D721Med (cell line): Measurements from ENCODE around the gene MGAT5.
A peak's percentile ranks its signal among the peaks of the same experiment; 100 is the strongest.

ENCODE experiments used
- DNase-seq: peaks from one replicate; pipeline ENCODE4 v3.0.0; 2011; ENCODE audit warnings: low spot score; ENCODE audit not compliant: insufficient read length
- FAIRE-seq: peaks from 2 replicates; lab custom pipeline; 2011; peaks lifted over from hg19 to GRCh38; lab: Jason Lieb, UNC
- CTCF ChIP-seq: IDR thresholded peaks from 2 replicates; pipeline ENCODE4 v1.5.1; 2012; ENCODE audit warnings: mild to moderate bottlenecking, control low read depth; ENCODE audit not compliant: insufficient read depth; ENCODE audit errors: missing control alignments

The MGAT5 gene

GRCh38 chr2:134253804-134254203 lies at the start of gene MGAT5:
MGAT5 (plus strand) TSS chr2:134254072; CDS start chr2:134254404, 332 bp downstream.
- DNase-seq = no peak
- no peak for TF ChIP-seq CTCF
- FAIRE-seq = no peak

GRCh38 chr2:134205087-134205486 lies 48.8 kb upstream of the MGAT5 start:
- no peak for TF ChIP-seq CTCF

GRCh38 chr2:134206031-134206430 lies 47.8 kb upstream of the MGAT5 start:
- DNase-seq = no peak
- TF ChIP-seq CTCF = no peak
- no peak for FAIRE-seq

More at GRCh38 chr2:134205087-134205486, 48.8 kb upstream of the MGAT5 start:
- DNase-seq (no peak), FAIRE-seq (no peak)

- FAIRE-seq = no peak
- no peak for TF ChIP-seq CTCF
These were observed 47.3 kb upstream of the MGAT5 start for GRCh38 chr2:134206573-134206972.

GRCh38 chr2:134207589-134208209 lies 46.2 kb upstream of the MGAT5 start:
- DNase-seq (no peak), FAIRE-seq (no peak)
- peak; percentile 77 for TF ChIP-seq CTCF

More at GRCh38 chr2:134206573-134206972, 47.3 kb upstream of the MGAT5 start:
- no peak for DNase-seq

- DNase-seq (no peak), FAIRE-seq (no peak)
- no peak for TF ChIP-seq CTCF
These were observed 45.0 kb upstream of the MGAT5 start for GRCh38 chr2:134208825-134209224.

GRCh38 chr2:134212746-134213145 lies 41.1 kb upstream of the MGAT5 start:
- no peak for TF ChIP-seq CTCF
- no peak for FAIRE-seq

More at GRCh38 chr2:134212746-134213145, 41.1 kb upstream of the MGAT5 start:
- DNase-seq = no peak
